NK-92 treated with Interleukin-12 subunit alpha and Interleukin-12 subunit beta, amount 100 ng/mL, for 24 hours (cell line): ENCODE data around the gene TMCC3.

Experiments
- DNase-seq: peaks from one replicate; lab custom pipeline; 2025; lab: John Stamatoyannopoulos, UW

The TMCC3 gene

DNA sequence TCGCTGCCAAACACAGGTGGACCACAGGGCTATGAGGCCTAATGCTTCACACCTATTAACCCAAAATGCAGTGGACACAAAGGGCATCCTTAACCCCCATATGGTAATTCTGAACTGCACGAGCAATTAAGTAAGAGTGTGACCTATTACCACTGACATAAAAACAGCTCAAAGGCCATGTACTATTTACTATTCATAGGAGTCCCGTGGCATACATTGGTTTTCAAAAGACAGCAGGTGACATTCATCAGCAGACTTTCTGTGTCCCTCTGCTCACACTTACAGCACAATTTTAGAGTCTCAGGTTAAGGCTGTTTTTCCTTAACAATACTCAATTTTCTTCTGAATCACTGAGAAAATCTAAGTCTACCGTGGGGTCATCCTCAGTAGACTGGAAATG lies 23.1 kb upstream of the TMCC3 start:
- DNase-seq, result no peak

GRCh38 chr12:94671917-94672316 lies 21.6 kb upstream of the TMCC3 start:
- no peak for DNase-seq

DNA sequence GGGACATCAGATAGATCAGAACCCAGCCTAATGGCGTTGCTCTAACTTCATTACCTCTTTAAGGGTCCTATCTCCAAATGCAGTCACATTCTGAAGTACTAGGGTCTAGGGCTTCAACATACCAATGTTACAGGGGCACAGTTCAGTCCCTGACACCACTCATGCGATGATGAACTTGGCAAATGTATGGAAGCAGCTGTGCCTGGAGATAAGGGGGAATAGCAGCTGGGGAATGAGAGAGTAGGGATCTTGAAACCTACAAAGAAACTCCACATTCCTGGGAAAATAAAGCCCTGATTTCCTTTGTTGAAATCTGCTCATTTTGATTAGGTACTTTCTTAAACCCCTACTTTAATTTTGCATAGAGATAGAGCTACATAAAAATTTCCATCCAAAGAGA lies 20.5 kb upstream of the TMCC3 start:
- DNase-seq, result no peak

GRCh38 chr12:94670075-94670474 lies 19.7 kb upstream of the TMCC3 start:
- DNase-seq, result no peak

GRCh38 chr12:94667031-94667540 lies 16.7 kb upstream of the TMCC3 start:
- DNase-seq, result no peak

- DNase-seq, result no peak
Measured at GRCh38 chr12:94666158-94666557, 15.8 kb upstream of the TMCC3 start.

GRCh38 chr12:94663702-94664101 lies 13.3 kb upstream of the TMCC3 start:
- no peak for DNase-seq

DNA sequence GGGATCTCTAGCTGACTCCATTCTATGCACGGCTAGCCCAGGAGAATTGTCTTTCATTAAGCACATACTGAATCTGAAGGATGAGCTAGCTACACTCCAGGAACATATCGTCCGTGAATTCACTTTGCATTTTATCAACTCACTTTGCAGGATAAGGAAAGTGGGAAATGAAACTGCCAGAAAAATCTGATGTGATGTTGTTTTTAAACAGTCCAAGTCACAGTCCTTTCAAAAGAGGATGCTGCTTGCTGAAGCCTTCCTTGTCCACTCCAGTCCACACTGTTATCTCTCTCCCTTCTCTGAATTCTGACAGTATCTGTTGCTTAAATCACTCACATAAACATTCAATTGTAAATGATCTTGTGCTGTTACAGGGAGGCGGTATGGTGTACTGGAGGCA lies 12.7 kb upstream of the TMCC3 start:
- DNase-seq, result no peak

DNA sequence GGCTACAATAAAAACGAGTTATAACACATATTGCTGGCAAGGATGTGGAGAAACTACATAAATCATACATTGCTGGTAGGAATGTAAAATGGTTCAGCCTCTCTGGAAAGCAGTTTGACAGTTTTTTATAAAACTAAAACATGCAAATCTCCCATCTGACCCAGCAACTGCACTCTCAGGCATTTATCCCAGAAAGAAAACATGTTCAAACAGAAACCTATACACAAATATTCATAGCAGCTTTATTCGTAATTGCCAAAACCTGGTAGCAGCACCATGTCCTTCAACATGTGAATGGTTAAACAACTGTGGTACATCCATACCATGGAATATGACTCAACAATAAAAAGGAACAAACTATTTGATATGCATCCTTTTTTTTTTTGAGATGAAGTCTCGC lies 10.1 kb upstream of the TMCC3 start:
- no peak for DNase-seq

DNA sequence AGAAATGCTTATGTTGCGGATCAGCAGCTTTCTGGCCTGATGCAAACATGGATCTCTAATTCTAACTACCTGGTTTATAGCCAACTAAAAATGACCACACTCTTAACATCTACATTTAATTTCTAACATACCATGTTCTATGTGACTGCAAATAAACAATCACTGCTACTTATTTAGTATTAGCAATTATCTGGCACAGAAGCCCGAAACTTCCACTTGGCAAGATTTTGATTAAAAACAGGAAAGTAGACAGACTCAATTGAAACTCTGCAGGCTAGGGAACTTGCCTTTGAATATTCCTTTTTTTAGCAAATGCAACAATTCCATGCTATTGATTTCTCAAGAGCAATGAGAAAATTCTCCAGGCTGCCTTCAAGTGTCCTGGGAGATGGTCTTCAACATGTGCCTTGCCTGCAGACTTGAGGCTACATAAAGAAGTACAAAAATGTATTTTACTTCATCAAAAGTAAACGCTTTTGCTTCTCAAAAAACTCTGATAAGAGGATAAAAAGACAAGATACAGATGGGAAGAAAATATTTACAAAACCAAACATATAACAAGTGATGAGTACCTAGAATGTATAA lies 9.1 kb upstream of the TMCC3 start:
- no peak for DNase-seq

DNA sequence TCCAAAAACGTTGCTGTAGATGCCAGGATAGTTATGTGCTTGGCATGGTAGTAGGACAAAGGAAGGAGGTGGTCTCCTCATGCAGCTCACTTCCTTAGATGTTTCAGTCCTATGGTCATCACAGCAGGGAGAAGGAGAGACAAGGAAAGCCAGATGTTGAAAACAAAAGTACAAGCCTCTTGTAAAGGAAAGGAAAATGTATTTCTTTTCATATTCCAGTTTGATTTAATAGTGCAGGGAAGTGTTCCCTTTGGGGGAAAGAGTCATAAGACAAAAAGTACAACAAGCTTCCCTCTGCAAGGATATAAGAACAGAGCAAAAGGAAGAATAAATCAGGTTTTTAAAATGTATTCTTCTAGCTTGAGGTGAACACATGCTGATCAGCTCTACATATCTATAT lies 8.6 kb upstream of the TMCC3 start:
- DNase-seq, result no peak

- DNase-seq, result no peak
Measured at GRCh38 chr12:94656556-94656955, 6.2 kb upstream of the TMCC3 start.

- DNase-seq, result no peak
Measured at GRCh38 chr12:94649349-94650142, 811 bp downstream of the TMCC3 start.

DNA sequence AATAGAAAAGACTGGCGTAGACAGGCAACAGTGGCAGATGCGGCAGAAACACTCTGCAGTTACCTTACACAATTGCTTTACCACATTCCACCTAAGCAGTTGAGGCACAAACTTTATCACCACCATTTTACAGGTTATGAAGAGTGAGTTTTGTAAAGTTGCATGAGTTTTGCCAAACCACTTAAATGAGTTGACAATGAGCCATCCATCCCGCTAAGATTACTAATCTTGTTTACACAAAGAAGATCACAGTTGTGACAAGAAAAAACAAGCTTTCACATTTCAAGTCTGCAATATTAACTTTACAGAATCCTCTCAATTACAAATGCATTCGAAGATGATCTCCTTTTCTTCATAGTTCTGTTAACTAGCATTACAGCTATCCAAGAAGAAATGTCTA lies 1.8 kb downstream of the TMCC3 start:
- DNase-seq, result no peak

DNA sequence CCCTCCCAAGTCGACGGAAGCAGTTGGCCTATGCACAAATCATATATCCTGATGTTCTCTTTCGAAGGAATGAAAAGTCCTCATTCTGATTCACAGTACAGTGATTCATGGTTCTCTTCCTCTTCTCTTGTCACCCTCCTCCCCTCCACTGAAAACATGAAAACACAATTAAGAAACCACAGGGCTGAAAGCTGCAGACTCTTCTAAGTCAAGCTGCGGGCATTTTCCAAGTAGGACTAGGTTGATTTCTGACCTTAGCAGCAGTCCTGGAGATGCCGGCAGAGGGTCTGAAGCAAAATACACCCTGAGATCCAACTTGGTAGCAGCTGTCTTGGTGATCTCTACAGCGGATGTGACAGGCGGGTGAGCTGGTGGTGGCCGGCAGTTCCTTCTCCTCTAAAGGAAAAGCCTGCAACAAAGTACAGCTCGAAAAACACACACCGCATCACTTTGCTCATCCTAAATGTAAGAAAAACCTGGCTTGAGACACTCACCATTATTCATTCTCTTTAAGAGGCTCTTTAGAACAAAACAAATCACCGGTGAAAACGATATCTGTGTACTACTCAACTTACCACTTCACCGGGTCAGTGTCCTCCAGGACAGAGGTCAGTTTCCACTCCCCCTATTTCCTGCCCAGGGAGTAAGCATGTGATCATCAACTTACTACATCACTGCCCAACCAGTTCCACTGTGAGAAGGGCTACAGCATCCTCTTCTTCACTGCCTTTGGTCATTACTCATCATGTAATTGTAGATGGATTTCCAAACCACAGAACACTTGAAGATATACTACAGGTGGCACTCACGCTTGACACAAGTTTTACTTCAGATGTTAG lies 6.0 kb downstream of the TMCC3 start:
- no peak for DNase-seq

GRCh38 chr12:94643606-94644005 lies 6.8 kb downstream of the TMCC3 start:
- no peak for DNase-seq

- no peak for DNase-seq
Measured at GRCh38 chr12:94641283-94641682, 9.1 kb downstream of the TMCC3 start.

DNA sequence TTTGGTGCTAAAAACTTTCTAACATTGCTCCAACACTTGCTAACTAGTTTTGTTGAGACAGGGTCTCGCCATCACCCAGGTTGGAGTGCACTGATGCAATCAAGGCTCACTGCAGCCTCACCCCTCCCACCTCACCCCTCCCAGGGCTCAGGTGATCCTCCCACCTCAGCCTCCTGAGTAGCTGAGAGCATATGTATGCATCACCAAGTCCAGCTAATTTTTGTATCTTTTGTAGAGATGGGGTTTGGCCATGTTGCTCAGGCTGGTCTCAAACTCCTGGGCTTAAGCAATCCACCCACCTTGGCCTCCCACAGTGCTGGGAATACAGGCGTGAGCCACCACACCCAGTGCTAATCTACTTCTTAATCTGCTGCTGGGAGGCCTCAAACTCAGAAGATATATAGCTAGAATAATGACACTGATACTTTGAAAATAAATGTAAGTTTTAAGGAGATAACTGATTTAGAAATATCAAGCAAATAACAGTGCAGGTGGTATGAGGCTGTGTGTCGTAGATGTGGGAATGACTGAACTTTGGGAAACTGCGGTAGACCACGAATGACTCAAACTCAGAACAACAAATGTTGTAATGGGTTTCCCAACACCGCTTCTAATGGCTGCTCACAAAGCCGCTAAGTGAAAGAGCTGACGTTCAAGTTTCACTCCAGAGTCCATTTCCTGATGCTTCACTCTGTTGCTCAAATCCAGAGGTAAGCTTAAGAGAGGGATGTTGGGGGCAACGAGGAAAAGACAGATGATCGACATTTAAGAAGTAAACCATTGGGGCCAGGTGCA lies 10.0 kb downstream of the TMCC3 start:
- DNase-seq, result no peak

DNA sequence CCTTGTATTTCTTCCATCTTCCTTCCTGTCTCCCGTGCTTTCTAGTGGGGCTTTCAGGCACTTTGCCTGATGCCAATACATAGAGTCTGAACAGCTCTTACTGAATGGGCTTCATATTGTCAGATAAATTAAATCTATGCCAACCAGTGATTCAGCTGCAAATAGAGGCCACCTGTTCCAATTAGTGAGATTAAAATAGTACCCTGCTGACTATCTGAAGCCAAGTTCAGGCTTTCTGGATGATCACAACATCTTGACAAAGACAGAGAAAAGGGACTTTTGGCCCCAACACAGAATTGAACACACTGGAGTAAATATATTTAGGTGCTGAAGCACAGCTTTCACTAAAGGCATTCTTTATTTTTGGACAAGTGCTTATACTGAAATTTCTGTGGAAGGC lies 11.8 kb downstream of the TMCC3 start:
- no peak for DNase-seq

DNA sequence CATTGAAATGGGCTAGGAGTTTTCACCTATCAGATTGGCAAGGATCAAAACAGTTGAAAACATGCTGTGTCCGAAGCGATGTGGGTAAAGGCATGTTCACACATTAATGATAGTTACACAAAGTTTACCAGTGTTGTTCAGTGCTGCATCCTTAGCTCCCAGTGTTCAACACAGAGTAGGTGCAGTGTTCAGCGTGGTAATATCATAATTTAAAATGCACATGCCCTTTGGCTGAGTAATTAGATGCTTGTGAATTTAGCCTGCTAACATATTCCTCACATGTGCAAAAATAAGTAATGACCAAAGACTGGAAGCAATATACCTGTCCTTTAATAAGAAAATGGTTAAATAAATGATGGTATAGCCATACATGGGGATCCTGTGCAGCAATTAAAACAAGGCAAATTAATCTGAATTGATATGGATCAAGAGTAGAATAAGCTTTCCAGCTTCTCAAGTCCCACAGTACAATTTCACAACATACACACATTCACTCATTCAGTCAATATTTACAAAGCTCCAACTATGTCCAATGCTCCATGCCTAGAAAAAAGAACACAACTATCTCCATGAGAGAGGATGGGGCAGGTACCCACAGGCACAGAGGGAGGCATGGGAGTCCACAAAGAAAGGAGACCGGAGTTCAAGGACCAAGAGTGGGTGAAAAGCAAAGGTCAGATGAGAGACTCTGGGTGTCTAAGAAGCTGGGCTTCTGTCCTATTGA lies 12.8 kb downstream of the TMCC3 start:
- DNase-seq, result no peak

GRCh38 chr12:94636462-94637085 lies 13.8 kb downstream of the TMCC3 start:
- no peak for DNase-seq
